GM21526 (cell line): ENCODE measurements around the gene RAB14.
A peak's percentile ranks its signal among the peaks of the same experiment; 100 is the strongest.

Experiments
- ATAC-seq: cut with Tn5 transposase; IDR thresholded peaks from one replicate; pipeline ENCODE4 v1.9.1; 2021; ENCODE audit warnings: moderate library complexity; ENCODE audit not compliant: unreplicated experiment, low FRiP score

The RAB14 gene

GRCh38 chr9:121201738-121202533 lies at the start of gene RAB14:
Gene RAB14 (minus strand): TSS chr9:121201869. CDS start chr9:121193412, 8,457 bp downstream.
- ATAC-seq: peak; percentile 81

- ATAC-seq: no peak
Observed at GRCh38 chr9:121249563-121249962, 47.9 kb upstream of the RAB14 start.

- no peak for ATAC-seq
Observed at GRCh38 chr9:121246821-121247561, 45.3 kb upstream of the RAB14 start.

GRCh38 chr9:121242959-121243346 lies 41.3 kb upstream of the RAB14 start:
- ATAC-seq: no peak

- no peak for ATAC-seq
Observed at GRCh38 chr9:121242219-121242958, 40.7 kb upstream of the RAB14 start.

GRCh38 chr9:121240472-121241135 lies 38.9 kb upstream of the RAB14 start:
- ATAC-seq: no peak

GRCh38 chr9:121239851-121240250 lies 38.2 kb upstream of the RAB14 start:
- ATAC-seq: no peak

- ATAC-seq: no peak
Observed at GRCh38 chr9:121239071-121239470, 37.4 kb upstream of the RAB14 start.

- ATAC-seq: no peak
Observed at GRCh38 chr9:121237916-121238315, 36.2 kb upstream of the RAB14 start.

GRCh38 chr9:121235512-121235911 lies 33.8 kb upstream of the RAB14 start:
- ATAC-seq: no peak

- ATAC-seq: no peak
Observed at GRCh38 chr9:121234832-121235161, 33.1 kb upstream of the RAB14 start.

GRCh38 chr9:121233906-121234831 lies 32.5 kb upstream of the RAB14 start:
- no peak for ATAC-seq

- ATAC-seq: no peak
Observed at GRCh38 chr9:121232251-121232650, 30.6 kb upstream of the RAB14 start.

- no peak for ATAC-seq
Observed at GRCh38 chr9:121230256-121230655, 28.6 kb upstream of the RAB14 start.

GRCh38 chr9:121227862-121228261 lies 26.2 kb upstream of the RAB14 start:
- no peak for ATAC-seq

- no peak for ATAC-seq
Observed at GRCh38 chr9:121226175-121226574, 24.5 kb upstream of the RAB14 start.

GRCh38 chr9:121225240-121225639 lies 23.6 kb upstream of the RAB14 start:
- ATAC-seq: no peak

GRCh38 chr9:121222524-121223171 lies 21.0 kb upstream of the RAB14 start:
- no peak for ATAC-seq

- ATAC-seq: no peak
Observed at GRCh38 chr9:121221664-121222055, 20.0 kb upstream of the RAB14 start.
